ENCODE results near the gene CASK. TPM values are rescaled to one million over a fixed set of nuclear protein-coding genes. Genes with fewer than 3 reads are reported as not detected.

The CASK gene
- total RNA-seq, 2 donors from 2014 or later: 15.0 to 17.0 TPM

GRCh38 chrX:41634284-41634683 is 289.1 kb downstream of the CASK start:
- Histone ChIP-seq H3K36me3 (no peaks in the 10 kb centered on the region), H3K27ac (no peak overlapping the region), H3K4me3 (no peak overlapping the region), H3K4me1 (no peaks in the 10 kb centered on the region), H3K27me3 (no peaks in the 10 kb centered on the region), H3K9me3 (no peaks in the 10 kb centered on the region)
- no peak for TF ChIP-seq CTCF (IDR thresholded peaks at IDR 0.05)
- DNase-seq (ENCODE audit: low spot score): no peak

DNA sequence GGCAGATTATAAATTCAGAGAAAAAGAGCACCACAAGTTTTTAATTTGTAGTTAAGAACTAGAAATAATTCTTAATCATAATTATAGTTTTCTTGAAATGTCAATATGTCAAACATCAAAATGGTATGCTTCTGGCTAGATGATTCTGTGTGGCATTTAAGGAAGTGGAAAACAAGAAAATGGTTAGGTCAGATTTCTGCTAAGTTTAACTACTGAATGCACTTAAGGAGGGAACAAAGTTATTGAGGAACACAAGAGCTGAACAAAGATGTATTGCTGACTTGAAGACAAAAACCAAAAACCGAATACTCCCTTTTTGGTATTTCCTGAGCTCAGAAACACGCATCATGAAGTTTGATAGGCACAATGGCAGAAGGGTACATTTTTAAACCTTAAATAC is 293.3 kb downstream of the CASK start:
- Histone ChIP-seq H3K36me3 (no peaks in the 10 kb centered on the region), H3K4me1 (no peaks in the 10 kb centered on the region), H3K9me3 (no peaks in the 10 kb centered on the region), H3K27ac (no peak overlapping the region), H3K27me3 (no peaks in the 10 kb centered on the region), H3K4me3 (no peak overlapping the region)
- no peak for DNase-seq (ENCODE audit: low spot score)
- no peak for TF ChIP-seq CTCF (IDR thresholded peaks at IDR 0.05)

GRCh38 chrX:41629539-41629938 is 293.8 kb downstream of the CASK start:
- TF ChIP-seq CTCF (IDR thresholded peaks at IDR 0.05): no peak
- Histone ChIP-seq H3K27me3 (no peaks in the 10 kb centered on the region), H3K27ac (no peak overlapping the region), H3K4me1 (no peaks in the 10 kb centered on the region), H3K9me3 (no peaks in the 10 kb centered on the region), H3K4me3 (no peak overlapping the region), H3K36me3 (no peaks in the 10 kb centered on the region)
- DNase-seq (ENCODE audit: low spot score): no peak

- Histone ChIP-seq H3K36me3 (no peaks in the 10 kb centered on the region), H3K4me1 (no peaks in the 10 kb centered on the region), H3K27ac (peak overlapping the region in 1 of 2 donors; percentile 23), H3K9me3 (no peaks in the 10 kb centered on the region), H3K4me3 (no peak overlapping the region), H3K27me3 (no peaks in the 10 kb centered on the region)
- DNase-seq (ENCODE audit: low spot score): no peak
- no peak for TF ChIP-seq CTCF (IDR thresholded peaks at IDR 0.05)
Observed at GRCh38 chrX:41621222-41621723, 302.1 kb downstream of the CASK start.

GRCh38 chrX:41619221-41619620 is 304.1 kb downstream of the CASK start:
- no peaks in the 10 kb centered on the region for H3K9me3 ChIP-seq
- H3K4me3 ChIP-seq: no peak overlapping the region
- TF ChIP-seq CTCF (IDR thresholded peaks at IDR 0.05): no peak
- no peaks in the 10 kb centered on the region for H3K36me3 ChIP-seq
- H3K27me3 ChIP-seq: no peaks in the 10 kb centered on the region
- no peak overlapping the region for H3K27ac ChIP-seq
- no peaks in the 10 kb centered on the region for H3K4me1 ChIP-seq
- no peak for DNase-seq (ENCODE audit: low spot score)

DNA sequence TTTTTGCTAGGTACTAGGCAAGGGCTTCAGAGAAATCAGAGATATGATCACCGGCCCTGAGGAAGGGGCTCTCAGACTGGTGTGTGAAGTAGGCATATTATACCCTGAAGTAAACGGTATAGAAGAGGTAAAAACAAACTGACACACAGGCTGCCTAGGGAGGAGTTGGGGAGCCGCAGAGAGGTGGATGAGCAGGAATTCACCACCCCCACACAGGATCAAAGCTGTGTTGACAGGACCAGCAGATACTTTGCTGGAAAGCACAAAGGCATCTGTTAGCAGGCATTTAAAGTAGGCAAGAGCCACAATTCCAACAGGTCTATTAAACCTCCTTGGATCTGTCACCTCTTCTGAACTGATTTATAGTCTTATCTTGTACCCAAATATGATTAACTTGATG is 306.4 kb downstream of the CASK start:
- no peaks in the 10 kb centered on the region for H3K9me3 ChIP-seq
- no peaks in the 10 kb centered on the region for H3K36me3 ChIP-seq
- no peak for DNase-seq (ENCODE audit: low spot score)
- TF ChIP-seq CTCF (IDR thresholded peaks at IDR 0.05): no peak
- no peak overlapping the region for H3K27ac ChIP-seq
- no peaks in the 10 kb centered on the region for H3K27me3 ChIP-seq
- H3K4me3 ChIP-seq: no peak overlapping the region
- H3K4me1 ChIP-seq: no peaks in the 10 kb centered on the region
